ENCODE results near the gene CCDC60.

DNA sequence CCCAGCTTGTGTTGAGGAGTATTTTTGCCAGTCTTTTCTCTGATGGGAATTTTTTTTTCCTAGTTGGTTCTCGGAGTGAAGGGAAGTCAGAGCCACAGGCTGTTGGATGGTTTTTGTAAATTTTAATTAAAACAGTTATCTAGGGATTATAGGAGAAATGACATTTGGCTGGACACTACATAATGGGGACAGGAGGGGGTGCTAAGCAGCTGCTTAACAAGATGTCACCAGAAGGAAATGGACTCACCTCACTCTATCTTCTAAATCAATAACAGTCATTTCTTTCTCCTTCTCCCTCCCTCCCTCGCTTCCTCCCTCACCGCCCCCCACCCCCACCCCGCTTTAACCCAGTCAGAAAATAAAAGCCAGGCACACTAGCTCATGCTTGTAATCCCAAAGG, 165.7 kb downstream of the CCDC60 start:
- TF ChIP-seq, protein P1, sequence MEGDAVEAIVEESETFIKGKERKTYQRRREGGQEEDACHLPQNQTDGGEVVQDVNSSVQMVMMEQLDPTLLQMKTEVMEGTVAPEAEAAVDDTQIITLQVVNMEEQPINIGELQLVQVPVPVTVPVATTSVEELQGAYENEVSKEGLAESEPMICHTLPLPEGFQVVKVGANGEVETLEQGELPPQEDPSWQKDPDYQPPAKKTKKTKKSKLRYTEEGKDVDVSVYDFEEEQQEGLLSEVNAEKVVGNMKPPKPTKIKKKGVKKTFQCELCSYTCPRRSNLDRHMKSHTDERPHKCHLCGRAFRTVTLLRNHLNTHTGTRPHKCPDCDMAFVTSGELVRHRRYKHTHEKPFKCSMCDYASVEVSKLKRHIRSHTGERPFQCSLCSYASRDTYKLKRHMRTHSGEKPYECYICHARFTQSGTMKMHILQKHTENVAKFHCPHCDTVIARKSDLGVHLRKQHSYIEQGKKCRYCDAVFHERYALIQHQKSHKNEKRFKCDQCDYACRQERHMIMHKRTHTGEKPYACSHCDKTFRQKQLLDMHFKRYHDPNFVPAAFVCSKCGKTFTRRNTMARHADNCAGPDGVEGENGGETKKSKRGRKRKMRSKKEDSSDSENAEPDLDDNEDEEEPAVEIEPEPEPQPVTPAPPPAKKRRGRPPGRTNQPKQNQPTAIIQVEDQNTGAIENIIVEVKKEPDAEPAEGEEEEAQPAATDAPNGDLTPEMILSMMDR (IDR thresholded peaks at IDR 0.05), result no peak
- TF ChIP-seq POLR2A (IDR thresholded peaks at IDR 0.05; ENCODE audit: low read depth), result no peak

Measured in esophagus muscularis mucosa (tissue), 3 donors.